ENCODE data around the gene NR2F1. TPM values are rescaled to one million over a fixed set of nuclear protein-coding genes. Genes with fewer than 3 reads are reported as not detected.

NR2F1 gene
- total and polyA plus RNA-seq, 2 donors (not counting 1 experiment from before 2014, with no cell fraction given) = not detected

GRCh38 chr5:93626801-93627200 lies 43.8 kb downstream of the NR2F1 start:
- TF ChIP-seq CTCF (IDR thresholded peaks at IDR 0.05) = no peak
- TF ChIP-seq EZH2 (IDR thresholded peaks at IDR 0.05; ENCODE audit: borderline replicate concordance, insufficient read depth, low read depth, low read length, poor library complexity, severe bottlenecking) = no peak
- Histone ChIP-seq H3K4me2 (replicated peaks; ENCODE audit: low read depth, low read length, poor library complexity, severe bottlenecking) (no peak overlapping the region), H2AFZ (ENCODE audit: insufficient read depth, low read depth, low read length, poor library complexity, severe bottlenecking) (no peak overlapping the region), H3K79me2 (ENCODE audit: control insufficient read depth, insufficient read depth, low read length) (no peaks in the 10 kb centered on the region), H3K36me3 (replicated peaks in 1 of 2; ENCODE audit: control extremely low read depth in 1 of 2, control insufficient read depth in 1 of 2, extremely low read depth in 1 of 2, insufficient read depth in 2 of 2, low read length in 1 of 2) (no peaks in the 10 kb centered on the region), H3K4me3 (ENCODE audit: control extremely low read depth in 1 of 5, extremely low read depth in 1 of 5, insufficient read depth in 1 of 5, low read depth in 2 of 5, low read length in 4 of 5) (no peak overlapping the region), H3K9ac (ENCODE audit: low read length) (no peak overlapping the region), H3K4me1 (ENCODE audit: control insufficient read depth in 2 of 2, insufficient read depth in 2 of 2, low read length in 2 of 2) (peaks cover 0 to 2% of the 10 kb centered on the region in 2 donors), H4K20me1 (ENCODE audit: control insufficient read depth, insufficient read depth, low read length, poor library complexity, severe bottlenecking) (no peaks in the 10 kb centered on the region), H3K9me3 (ENCODE audit: control extremely low read depth in 1 of 3, control insufficient read depth in 2 of 3, insufficient read depth in 1 of 3, low read length in 2 of 3) (no peaks in the 10 kb centered on the region), H3K27me3 (replicated peaks in 1 of 4; ENCODE audit: control extremely low read depth in 1 of 4, control insufficient read depth in 3 of 4, insufficient read depth in 4 of 4, low read length in 3 of 4) (peaks cover 0 to 3% (median 0%) of the 10 kb centered on the region in 4 experiments), H3K27ac (ENCODE audit: low read length in 2 of 2) (no peak overlapping the region)
- Mint-ChIP-seq H3K27me3 (no peaks in the 10 kb centered on the region), H3K4me1 (peaks cover 10% of the 10 kb centered on the region), H3K9me3 (ENCODE audit: insufficient read depth) (no peaks in the 10 kb centered on the region), H3K4me3 (no peak overlapping the region), H3K27ac (no peak overlapping the region)
- ATAC-seq (ENCODE audit: low read depth) = no peak
- CTCF ChIA-PET = no interaction called here
- intact Hi-C loops (cut with micrococcal nuclease) = no loop called here
- POLR2A ChIA-PET = no interaction called here
- DNase-seq = no peak

- TF ChIP-seq EZH2 (IDR thresholded peaks at IDR 0.05; ENCODE audit: borderline replicate concordance, insufficient read depth, low read depth, low read length, poor library complexity, severe bottlenecking) = no peak
- TF ChIP-seq CTCF (IDR thresholded peaks at IDR 0.05) = no peak
- Histone ChIP-seq H3K79me2 (ENCODE audit: control insufficient read depth, insufficient read depth, low read length) (no peaks in the 10 kb centered on the region), H3K4me2 (replicated peaks; ENCODE audit: low read depth, low read length, poor library complexity, severe bottlenecking) (no peak overlapping the region), H3K27ac (ENCODE audit: low read length in 2 of 2) (no peak overlapping the region), H3K4me1 (ENCODE audit: control insufficient read depth in 2 of 2, insufficient read depth in 2 of 2, low read length in 2 of 2) (no peaks in the 10 kb centered on the region), H3K9ac (ENCODE audit: low read length) (no peak overlapping the region), H3K4me3 (ENCODE audit: control extremely low read depth in 1 of 5, extremely low read depth in 1 of 5, insufficient read depth in 1 of 5, low read depth in 2 of 5, low read length in 4 of 5) (no peak overlapping the region), H3K36me3 (replicated peaks in 1 of 2; ENCODE audit: control extremely low read depth in 1 of 2, control insufficient read depth in 1 of 2, extremely low read depth in 1 of 2, insufficient read depth in 2 of 2, low read length in 1 of 2) (peaks cover 0 to 1% of the 10 kb centered on the region in 2 experiments), H3K9me3 (ENCODE audit: control extremely low read depth in 1 of 3, control insufficient read depth in 2 of 3, insufficient read depth in 1 of 3, low read length in 2 of 3) (no peaks in the 10 kb centered on the region), H2AFZ (ENCODE audit: insufficient read depth, low read depth, low read length, poor library complexity, severe bottlenecking) (no peak overlapping the region), H3K27me3 (replicated peaks in 1 of 4; ENCODE audit: control extremely low read depth in 1 of 4, control insufficient read depth in 3 of 4, insufficient read depth in 4 of 4, low read length in 3 of 4) (no peaks in the 10 kb centered on the region), H4K20me1 (ENCODE audit: control insufficient read depth, insufficient read depth, low read length, poor library complexity, severe bottlenecking) (no peaks in the 10 kb centered on the region)
- no peak for ATAC-seq (ENCODE audit: low read depth)
- intact Hi-C loops (cut with micrococcal nuclease) = no loop called here
- H3K4me1 Mint-ChIP-seq = peaks cover under 1% of the 10 kb centered on the region
- ChIA-PET CTCF (no interaction called here), POLR2A (no interaction called here)
- H3K27ac Mint-ChIP-seq = no peak overlapping the region
- no peak overlapping the region for H3K4me3 Mint-ChIP-seq
- WGBS (ENCODE audit: insufficient coverage) = 100% methylated on average over 2 of the region's 4 CpGs
- DNase-seq = no peak
- H3K27me3 Mint-ChIP-seq = no peaks in the 10 kb centered on the region
- H3K9me3 Mint-ChIP-seq (ENCODE audit: insufficient read depth) = no peaks in the 10 kb centered on the region
Observed at GRCh38 chr5:93632327-93632726, 49.3 kb downstream of the NR2F1 start.
